CMK (cell line): ENCODE measurements around the gene PRKCB.

Source experiments
- DNase-seq: peaks from one replicate; pipeline ENCODE4 v3.0.0-alpha.2; 2010; ENCODE audit warnings: low read depth

The PRKCB gene

GRCh38 chr16:23968176-23968575 lies 132.4 kb downstream of the PRKCB start:
- no peak for DNase-seq

DNA sequence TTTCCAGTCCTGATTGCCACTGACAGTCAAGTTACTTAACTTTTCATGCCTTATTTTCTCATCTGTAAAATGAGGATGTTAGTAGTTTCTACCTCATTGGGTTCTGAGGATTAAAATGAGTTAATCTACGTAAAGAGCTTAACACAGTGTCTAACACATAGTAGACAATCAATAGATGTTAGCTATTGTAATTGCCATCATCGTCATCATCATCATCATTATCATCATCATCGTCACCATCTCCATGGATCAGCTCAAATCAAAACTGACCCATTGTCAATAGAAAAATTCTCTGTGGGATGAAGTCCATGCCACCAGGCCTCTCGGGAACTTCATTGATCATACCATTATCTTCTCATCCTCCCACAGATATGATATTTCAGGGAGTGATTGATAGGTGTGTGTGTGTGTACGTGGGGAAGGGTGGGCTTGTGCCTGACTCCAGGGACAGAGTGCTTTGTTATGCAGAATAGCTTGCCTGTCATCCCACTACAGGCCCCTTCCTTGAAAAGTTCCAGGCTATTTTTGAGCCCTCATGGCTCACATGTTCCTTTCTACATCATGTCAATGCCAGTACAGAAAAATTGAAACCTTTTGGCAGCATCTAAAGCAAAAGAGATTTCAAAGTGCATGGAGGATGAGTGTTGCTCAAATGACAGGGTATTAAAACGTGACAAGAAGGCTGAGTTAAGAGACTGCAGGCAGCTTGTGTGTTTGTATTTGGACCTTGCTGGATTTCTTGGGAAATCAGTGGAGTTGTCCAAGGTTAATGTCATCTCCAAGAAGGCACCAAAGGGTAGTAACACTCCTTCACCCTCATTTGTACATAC lies 133.9 kb downstream of the PRKCB start:
- no peak for DNase-seq

- no peak for DNase-seq
Measured at GRCh38 chr16:23974223-23974622, 138.4 kb downstream of the PRKCB start.

DNA sequence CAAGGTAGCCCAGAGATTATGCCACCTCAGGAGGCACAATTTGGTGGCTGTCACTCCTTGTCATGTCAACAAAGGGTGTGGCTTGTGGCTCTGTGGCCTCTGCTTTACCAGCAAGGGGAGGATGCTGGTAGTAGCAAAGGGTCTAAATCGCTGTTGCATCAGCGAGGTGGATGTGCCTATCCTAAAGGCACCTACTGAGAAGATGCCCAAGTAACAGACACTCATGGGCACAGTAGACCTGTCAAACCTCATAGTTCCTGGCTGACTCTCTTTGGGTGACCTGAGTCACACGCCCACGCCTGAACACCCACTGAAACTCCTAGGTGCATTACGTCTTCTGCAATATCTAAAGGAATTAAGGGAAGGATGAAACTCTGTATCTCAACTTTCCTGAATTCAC lies 139.5 kb downstream of the PRKCB start:
- DNase-seq: no peak

GRCh38 chr16:23976091-23976490 lies 140.3 kb downstream of the PRKCB start:
- no peak for DNase-seq

- DNase-seq: no peak
Measured at GRCh38 chr16:23976524-23976923, 140.7 kb downstream of the PRKCB start.

DNA sequence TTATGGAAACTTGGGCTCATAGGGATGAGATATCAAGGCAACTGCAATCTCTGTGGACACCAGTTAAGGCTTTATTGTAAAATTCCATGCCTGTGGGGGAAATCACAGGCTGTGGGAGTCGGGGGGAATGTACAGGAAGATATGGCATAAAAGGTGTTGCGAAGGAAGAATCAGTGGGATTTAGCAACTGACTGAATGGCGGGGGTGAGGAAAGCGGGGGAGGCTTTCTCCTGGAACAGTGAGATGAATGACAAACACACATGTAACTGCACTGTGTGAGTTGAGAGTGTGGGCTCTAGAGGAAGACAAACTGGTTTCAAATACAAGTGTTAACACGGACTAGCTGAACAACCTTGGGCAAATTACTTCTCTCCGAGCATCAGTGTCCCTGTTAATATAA lies 143.7 kb downstream of the PRKCB start:
- DNase-seq: no peak

GRCh38 chr16:23979982-23980381 lies 144.2 kb downstream of the PRKCB start:
- DNase-seq: no peak

DNA sequence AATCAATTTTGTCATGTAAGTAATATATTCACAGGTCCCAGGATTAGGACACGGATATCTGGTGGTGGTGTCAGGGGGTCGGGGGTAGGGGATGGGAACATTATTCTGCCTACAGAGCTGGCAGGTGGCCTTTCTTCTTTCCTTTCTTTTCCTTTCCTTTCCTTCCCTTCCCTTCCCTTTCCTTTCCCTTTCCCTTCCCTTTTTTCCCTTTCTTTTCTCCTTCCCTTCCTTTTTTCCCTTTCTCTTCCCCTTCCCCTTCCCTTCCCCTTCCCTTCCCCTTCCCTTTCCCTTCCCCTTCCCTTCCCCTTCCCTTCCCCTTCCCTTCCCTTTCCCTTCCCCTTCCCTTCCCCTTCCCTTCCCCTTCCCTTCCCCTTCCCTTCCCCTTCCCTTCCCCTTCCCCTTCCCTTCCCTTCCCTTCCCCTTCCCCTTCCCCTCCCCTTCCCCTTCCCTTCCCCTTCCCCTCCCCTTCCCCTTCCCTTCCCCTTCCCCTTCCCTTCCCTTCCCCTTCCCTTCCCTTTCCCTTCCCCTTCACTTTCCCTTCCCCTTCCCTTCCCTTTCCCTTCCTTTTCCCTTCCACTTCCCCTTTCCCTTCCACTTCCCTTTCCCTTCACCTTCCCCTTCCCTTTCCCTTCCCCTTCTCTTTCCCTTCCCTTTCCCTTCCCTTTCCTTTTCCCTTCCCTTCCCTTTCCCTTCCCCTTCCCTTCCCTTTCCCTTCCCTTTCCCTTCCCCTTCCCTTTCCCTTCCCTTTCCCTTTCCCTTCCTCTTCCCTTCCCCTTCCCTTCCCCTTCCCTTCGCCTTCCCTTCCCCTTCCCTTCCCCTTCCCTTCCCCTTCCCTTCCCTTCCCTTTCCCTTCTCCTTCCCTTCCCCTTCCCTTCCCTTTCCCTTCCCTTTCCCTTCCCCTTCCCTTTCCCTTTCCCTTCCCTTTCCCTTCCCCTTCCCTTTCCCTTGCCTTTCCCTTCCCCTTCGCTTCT lies 145.9 kb downstream of the PRKCB start:
- no peak for DNase-seq

- no peak for DNase-seq
Measured at GRCh38 chr16:23986455-23986854, 150.7 kb downstream of the PRKCB start.

- DNase-seq: no peak
Measured at GRCh38 chr16:23987443-23987842, 151.7 kb downstream of the PRKCB start.

- DNase-seq: no peak
Measured at GRCh38 chr16:23990507-23990906, 154.7 kb downstream of the PRKCB start.

GRCh38 chr16:23991066-23991465 lies 155.3 kb downstream of the PRKCB start:
- DNase-seq: no peak

DNA sequence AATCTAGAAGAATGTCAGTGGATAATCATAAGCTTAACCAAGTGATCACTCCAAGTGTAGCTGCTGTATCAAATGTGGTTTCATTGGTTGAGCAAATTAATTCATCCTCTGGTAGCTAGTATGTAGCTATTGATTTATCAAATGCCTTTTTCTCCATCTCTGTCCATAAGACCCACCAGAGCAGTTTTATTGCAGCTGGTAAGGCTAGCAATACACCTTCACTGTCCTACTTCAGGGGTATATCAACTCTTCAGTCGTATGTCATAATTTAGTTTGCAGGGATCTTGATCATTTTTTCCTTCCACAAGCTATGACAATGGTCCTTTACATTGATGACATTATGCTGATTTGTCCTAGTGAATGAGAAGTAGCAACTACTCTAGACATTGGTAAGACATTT lies 158.8 kb downstream of the PRKCB start:
- no peak for DNase-seq

GRCh38 chr16:23996258-23996955 lies 160.6 kb downstream of the PRKCB start:
- no peak for DNase-seq

DNA sequence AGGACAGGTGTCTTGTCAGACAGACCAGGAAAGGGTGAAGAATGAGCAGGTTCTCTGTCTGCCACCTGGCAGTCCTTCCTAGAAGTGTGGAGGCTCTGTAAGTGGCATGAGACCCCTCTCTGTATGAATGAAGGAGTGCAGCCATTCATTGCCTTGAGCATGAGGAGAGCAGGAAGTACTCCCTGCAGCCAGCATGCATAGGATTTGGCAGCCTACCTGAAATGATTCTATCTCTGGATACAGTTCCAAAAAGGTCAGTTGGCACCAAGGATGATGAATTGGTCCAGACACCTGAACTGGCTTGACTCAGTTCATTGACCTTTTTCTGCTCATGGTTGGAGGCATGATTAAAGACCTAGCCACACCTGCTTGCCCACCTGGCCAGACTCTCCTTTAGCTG lies 163.0 kb downstream of the PRKCB start:
- DNase-seq: no peak

DNA sequence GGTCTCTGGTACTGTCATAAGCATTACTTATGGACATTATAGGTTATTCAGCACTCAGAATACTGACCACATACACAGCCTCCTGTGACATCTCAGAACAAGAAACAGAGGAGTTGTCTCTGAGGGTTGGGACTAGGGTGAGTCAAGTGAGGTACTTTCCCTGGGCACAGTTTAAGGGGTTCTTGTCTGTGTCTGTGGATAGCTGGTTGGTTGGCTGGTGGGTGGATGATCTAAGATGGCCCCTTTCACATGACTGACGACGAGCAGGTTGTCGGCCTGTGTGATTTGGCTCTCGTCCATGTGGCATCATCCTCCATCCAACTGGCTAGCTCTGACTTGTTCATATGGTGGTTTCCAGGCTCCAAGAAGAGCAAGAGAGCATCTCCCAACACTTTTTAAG lies 163.9 kb downstream of the PRKCB start:
- DNase-seq: no peak

GRCh38 chr16:24001710-24002109 lies 165.9 kb downstream of the PRKCB start:
- DNase-seq: no peak

DNA sequence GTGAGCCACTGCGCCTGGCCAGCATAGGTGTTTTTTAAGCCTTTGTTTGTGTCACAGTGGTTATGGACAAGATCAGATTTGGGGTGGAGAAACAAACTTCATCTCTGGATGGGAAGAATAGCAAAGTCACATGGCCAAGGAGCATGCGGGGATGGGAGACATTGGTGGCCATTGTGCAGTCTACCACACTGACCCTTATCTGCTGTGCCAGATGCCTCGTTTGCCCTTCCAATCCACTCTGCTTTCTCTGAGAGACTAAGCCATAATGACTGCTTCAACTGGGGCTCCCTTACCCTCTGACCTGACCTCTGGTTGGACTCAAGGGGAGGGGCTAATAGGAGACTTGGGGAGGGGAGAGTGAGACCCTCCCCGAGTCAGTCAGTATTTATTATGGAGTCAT lies 166.8 kb downstream of the PRKCB start:
- peak; percentile 48 for DNase-seq

GRCh38 chr16:24005577-24005976 lies 169.8 kb downstream of the PRKCB start:
- DNase-seq: no peak

- no peak for DNase-seq
Measured at GRCh38 chr16:24007391-24007790, 171.6 kb downstream of the PRKCB start.

GRCh38 chr16:24007934-24008333 lies 172.2 kb downstream of the PRKCB start:
- DNase-seq: no peak
